Fibroblast of lung (primary cell): Measurements from ENCODE around the gene EPRS1.

Experiments used
- CTCF ChIP-seq, 2 donors: IDR thresholded peaks in 1 of 2; conservative IDR thresholded peaks in 1 of 2; 1 replicate in 1 of 2; 2 replicates in 1 of 2; pipeline ENCODE4 v1.5.1; 2011 to 2012; ENCODE audit warnings: low read length in 2 of 2, control low read depth in 1 of 2, inconsistent platforms in 1 of 2, low read depth in 1 of 2, mild to moderate bottlenecking in 1 of 2
- EZH2 ChIP-seq: IDR thresholded peaks from 2 replicates; pipeline ENCODE4 v1.5.1; 2012; ENCODE audit warnings: low read length, control low read depth, mild to moderate bottlenecking; ENCODE audit errors: missing control alignments

GRCh38 chr1:220038640-220039039 lies 7.7 kb downstream of the EPRS1 start:
- TF ChIP-seq CTCF (conservative IDR thresholded peaks at IDR 0.05 in 1 of 2, IDR thresholded peaks at IDR 0.05 in 1 of 2; ENCODE audit: low read depth in 1 of 2, low read length in 2 of 2): no peak
- TF ChIP-seq EZH2: no peak
